ENCODE data around the gene JAG1.

GRCh38 chr20:10633718-10634117 is 40.1 kb downstream of the JAG1 start:
- no peak for TF ChIP-seq CTCF (IDR thresholded peaks at IDR 0.05)
- TF ChIP-seq POLR2A (IDR thresholded peaks at IDR 0.05), result no peak

Data from testis (tissue), 2 donors.